ENCODE measurements around the gene ELF2.

DNA sequence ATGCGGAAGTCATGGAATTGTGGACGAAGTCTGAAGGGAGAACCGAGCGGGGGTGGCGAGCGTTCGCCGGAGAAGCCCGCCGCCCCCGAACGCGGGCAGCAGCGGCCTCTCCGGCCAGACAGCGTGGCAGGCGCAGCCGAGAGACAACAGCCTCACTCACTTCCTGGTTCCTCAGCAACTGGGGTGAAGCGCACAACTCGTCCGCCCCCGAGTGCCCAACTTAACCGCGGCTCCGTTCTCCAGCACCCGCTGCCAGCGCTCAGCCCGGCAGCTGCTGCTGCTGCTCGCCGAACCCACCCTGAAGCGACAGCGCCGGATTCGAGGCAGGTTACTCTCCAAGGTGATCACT, 93.4 kb downstream of the ELF2 start:
- TF ChIP-seq, protein P1, sequence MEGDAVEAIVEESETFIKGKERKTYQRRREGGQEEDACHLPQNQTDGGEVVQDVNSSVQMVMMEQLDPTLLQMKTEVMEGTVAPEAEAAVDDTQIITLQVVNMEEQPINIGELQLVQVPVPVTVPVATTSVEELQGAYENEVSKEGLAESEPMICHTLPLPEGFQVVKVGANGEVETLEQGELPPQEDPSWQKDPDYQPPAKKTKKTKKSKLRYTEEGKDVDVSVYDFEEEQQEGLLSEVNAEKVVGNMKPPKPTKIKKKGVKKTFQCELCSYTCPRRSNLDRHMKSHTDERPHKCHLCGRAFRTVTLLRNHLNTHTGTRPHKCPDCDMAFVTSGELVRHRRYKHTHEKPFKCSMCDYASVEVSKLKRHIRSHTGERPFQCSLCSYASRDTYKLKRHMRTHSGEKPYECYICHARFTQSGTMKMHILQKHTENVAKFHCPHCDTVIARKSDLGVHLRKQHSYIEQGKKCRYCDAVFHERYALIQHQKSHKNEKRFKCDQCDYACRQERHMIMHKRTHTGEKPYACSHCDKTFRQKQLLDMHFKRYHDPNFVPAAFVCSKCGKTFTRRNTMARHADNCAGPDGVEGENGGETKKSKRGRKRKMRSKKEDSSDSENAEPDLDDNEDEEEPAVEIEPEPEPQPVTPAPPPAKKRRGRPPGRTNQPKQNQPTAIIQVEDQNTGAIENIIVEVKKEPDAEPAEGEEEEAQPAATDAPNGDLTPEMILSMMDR (IDR thresholded peaks at IDR 0.05): no peak
- no peak for TF ChIP-seq POLR2AphosphoS5 (IDR thresholded peaks at IDR 0.05; ENCODE audit: low read depth, low read length)
- TF ChIP-seq TCF7L2 (IDR thresholded peaks at IDR 0.05; ENCODE audit: low read depth, low read length): no peak

Measured in Panc1 (cell line).